ENCODE data around the gene SBNO1.

The SBNO1 gene

GRCh38 chr12:123365025-123365917 lies 624 bp upstream of the SBNO1 start:
- TF ChIP-seq ZFX (IDR thresholded peaks at IDR 0.05): peak; percentile 46; the same call in 1 of the 2 replicates
- TF ChIP-seq CTCF (conservative IDR thresholded peaks at IDR 0.05): peak; percentile 83
- H3K27ac ChIP-seq: peak overlapping the region; percentile 99

GRCh38 chr12:123363740-123364531 lies 711 bp downstream of the SBNO1 start:
- no peak for TF ChIP-seq CTCF (conservative IDR thresholded peaks at IDR 0.05)
- no peak for TF ChIP-seq ZFX (IDR thresholded peaks at IDR 0.05)
- peak overlapping the region; percentile 99 for H3K27ac ChIP-seq

DNA sequence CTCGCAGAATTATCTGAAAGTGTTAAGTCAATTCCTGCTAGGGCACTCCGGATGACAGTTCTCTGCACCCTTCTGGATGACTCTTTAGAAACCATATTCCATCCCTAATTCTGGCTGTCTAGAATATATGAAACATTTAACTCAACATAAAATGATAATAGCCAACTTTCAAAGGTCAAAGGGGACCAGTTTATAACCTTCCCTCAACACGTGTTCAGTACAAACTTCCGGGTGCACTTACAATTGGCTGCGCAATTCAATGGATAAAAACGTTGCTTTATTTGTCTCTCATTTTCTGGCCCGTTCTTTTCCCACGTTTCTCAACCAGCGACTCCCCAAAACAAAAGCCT lies 1.3 kb downstream of the SBNO1 start:
- no peak for TF ChIP-seq ZFX (IDR thresholded peaks at IDR 0.05)
- no peak for TF ChIP-seq CTCF (conservative IDR thresholded peaks at IDR 0.05)
- H3K27ac ChIP-seq: peak overlapping the region; percentile 99

DNA sequence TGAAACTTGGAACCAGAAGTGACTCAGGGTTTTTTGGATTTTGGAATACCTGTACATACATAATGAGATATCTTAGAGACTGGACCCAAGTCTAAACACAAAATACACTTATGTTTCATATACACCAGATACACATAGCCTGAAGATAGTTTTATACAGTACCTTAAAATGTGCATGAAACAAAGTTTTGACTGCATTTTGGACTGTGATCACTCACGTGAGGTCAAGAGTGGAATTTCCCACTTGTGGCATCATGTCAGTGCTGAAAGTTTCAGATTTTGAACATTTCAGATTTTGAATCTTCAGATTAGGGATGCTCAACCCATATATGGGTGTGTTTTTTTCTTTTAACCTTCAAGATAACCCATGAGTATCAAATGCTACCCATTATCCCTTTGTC lies 6.6 kb downstream of the SBNO1 start:
- no peak for TF ChIP-seq ZFX (IDR thresholded peaks at IDR 0.05)
- TF ChIP-seq CTCF (conservative IDR thresholded peaks at IDR 0.05): no peak
- no peak overlapping the region for H3K27ac ChIP-seq

DNA sequence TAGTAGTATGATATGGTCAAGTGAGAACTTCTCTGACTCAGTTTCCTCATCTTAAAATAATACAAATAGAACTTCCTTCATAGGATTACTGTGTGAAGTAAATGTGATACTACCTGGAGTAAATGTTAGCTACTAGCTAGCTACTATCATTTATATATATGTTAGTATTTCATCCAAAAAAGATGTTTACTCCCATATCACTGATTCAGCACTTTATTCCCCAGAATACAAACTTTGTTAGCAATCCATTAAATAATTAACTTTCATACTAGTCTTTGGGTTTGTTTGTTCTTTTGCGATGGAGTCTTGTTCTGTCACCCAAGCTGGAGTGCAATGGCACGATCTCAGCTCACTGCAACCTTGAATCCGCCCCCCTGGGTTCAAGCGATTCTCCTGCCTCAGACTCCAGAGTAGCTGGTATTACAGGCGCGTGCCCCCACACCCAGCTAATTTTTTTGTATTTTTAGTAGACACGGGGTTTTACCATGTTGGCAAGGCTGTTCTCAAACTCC lies 8.4 kb downstream of the SBNO1 start:
- no peak overlapping the region for H3K27ac ChIP-seq

GRCh38 chr12:123354600-123354999 lies 10.0 kb downstream of the SBNO1 start:
- H3K27ac ChIP-seq: no peak overlapping the region
- no peak for TF ChIP-seq CTCF (conservative IDR thresholded peaks at IDR 0.05)
- TF ChIP-seq ZFX (IDR thresholded peaks at IDR 0.05): no peak

More for the DNA sequence above, 8.4 kb downstream of the SBNO1 start:
- no peak for TF ChIP-seq CTCF (conservative IDR thresholded peaks at IDR 0.05)
- no peak for TF ChIP-seq ZFX (IDR thresholded peaks at IDR 0.05)

DNA sequence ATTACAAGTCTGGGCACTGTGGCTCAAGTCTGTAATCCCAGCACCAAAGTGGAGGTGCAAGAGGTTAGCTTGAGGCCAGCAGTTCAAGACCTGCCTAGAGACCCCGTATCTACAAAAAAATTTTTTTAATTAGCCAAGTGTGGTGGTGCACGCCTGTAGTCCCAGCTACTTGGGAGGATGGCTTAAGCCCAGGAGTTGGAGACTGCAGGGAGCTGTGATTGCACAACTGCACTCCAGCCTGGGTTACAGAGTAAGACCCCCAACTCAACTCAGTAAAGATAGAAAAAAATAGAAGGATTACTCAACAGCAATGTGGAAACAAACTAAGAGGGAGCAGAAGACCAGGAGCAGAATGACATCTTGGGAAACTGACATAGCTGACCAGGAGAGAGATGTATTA lies 13.3 kb downstream of the SBNO1 start:
- no peak overlapping the region for H3K27ac ChIP-seq
- TF ChIP-seq ZFX (IDR thresholded peaks at IDR 0.05) (no peak), CTCF (conservative IDR thresholded peaks at IDR 0.05) (no peak)

All from C4-2B (cell line).